Glomerular visceral epithelial cell (primary cell): ENCODE data around the gene ZNF213.
A peak's percentile ranks its signal among the peaks of the same experiment; 100 is the strongest.
"Not testable (repeated sequence)": the region's sequence is repeated elsewhere in the genome, so short reads cannot be mapped to it uniquely, and the experiment has no call there.

Experiments used
- DNase-seq: peaks from one replicate; pipeline ENCODE4 v3.0.0-alpha.2; 2016; ENCODE audit errors: extremely low spot score

The ZNF213 gene

DNA sequence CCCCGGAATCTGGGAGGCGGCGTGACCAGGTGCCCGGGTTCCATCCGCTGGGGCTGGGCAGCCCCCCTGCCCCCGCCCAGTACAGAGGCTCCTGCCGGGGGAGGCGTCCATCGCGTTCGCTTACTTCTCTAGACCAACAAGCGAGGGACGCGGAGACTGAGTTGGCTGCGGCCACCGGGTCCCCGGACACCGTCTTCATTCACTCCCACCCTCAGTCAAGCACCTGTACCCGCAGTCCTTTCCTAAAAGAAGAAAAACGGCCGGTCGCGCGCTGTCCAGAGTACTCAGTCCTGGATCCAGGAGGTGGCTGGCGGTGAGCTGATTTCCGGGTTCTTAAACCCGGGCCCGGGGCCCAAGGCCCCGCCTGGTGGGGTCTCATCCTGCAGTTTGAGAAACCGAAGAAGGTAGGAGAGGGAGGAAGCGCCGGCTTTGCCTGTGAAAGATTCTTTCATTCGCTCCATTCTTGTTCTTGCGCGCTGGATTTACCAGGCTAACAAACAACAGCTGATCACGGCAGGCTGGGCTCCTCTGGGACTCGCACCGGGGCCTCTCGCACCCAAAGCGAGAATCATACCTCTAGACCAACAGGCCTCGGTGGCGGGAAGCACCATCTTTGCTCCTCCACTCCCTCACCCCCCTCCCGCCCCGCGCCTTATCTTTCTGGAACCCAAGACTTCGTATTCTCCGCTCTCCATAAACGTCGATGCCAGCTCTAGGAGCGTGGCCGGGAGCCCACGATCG is 35.8 kb downstream of the ZNF213 start:
- DNase-seq, result no peak

GRCh38 chr16:3171181-3171854 is 36.5 kb downstream of the ZNF213 start:
- DNase-seq, result no peak

- no peak for DNase-seq
These were observed 37.2 kb downstream of the ZNF213 start for GRCh38 chr16:3171855-3172593.

DNA sequence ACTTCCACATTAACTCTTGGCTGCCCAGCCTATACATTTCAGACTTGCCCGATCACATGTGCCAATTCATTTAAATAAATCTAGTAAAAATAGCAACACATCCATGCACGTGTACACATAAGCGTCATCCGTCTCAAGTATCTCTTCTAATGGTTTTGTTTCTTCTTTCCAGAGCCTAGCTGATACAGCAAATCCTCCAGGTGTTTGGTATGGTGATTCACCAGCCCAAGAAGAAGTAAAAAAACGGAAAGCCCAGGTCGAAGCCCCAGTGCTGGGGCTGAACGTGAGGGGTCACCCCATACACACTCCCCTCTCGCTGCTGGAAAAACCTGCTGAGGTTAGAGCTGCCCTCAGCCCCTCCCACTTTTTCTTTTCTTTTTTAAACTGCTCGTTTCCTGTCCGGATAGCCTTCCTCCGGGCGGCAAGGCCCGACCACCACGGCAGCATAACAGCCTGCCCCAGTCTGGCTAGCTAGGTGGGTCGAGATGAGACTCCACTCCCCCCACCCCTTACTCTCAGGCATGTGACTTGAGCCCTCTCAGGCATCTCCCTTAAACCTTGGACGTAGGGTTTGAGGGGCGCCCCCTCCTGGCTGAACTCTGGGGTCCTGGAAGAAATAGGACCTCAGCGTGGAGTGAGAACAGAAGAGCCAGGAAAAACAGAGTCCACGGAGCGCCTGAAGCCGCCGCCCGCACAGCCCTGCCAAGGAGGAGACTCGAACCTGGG is 39.2 kb downstream of the ZNF213 start:
- no peak for DNase-seq

- no peak for DNase-seq
These were observed 39.9 kb downstream of the ZNF213 start for GRCh38 chr16:3174618-3175148.

- no peak for DNase-seq
These were observed 40.6 kb downstream of the ZNF213 start for GRCh38 chr16:3175157-3176093.

- DNase-seq, result no peak
These were observed 44.8 kb downstream of the ZNF213 start for GRCh38 chr16:3179651-3180050.

- no peak for DNase-seq
These were observed 45.6 kb downstream of the ZNF213 start for GRCh38 chr16:3180445-3180878.

DNA sequence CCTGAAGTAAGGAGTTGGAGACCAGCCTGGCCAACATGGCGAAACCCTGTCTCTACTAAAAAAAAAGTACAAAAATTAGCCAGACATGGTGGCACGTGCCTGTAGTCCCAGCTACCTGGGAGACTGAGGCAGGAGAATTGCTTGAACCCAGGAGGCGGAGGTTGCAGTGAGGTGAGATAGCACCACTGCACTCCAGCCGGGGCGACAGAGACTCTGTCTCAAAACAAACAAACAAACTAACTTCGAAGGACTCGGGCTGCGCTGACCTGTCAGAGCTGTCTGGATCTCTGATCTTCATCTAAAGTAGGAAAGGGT is 47.4 kb downstream of the ZNF213 start:
- not testable (repeated sequence) for DNase-seq

DNA sequence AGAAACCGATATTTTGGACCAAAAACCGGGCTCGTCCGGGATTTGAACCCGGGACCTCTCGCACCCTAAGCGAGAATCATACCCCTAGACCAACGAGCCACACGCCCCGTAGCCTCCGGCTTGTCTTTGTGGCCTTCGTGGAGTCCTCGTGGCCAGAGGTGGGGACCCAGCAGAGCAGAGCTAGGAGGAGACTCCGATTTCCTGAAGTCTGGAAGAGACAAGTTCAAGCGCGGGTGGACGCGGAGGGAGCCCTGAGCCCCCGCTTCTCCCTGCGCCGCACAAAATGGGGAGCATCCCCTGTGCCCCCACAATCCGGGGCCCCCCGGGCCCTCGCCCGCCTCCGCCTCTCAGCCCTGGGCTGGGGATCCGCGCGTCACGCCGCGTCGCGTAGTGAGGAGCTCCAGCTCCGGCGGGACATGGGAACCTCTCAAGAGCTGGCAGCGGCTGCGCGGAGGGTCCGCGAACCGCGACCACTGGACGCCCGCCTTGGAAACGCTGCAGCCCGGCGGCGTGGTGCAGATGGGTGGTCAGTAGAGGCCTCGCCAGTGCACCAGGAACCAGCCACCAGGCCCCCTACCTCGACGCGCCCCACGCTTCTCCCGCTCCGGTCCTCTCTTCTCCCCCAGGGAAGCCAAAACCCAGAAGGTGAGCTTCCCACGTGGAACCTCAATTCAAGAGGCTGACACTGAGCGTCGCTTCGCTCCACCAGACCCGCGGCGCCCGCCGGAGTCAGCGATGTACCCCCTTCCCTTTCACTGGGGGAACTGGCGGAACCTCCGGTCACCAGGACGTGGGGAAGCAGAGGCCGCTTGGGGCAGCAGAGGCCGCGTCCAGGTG is 48.0 kb downstream of the ZNF213 start:
- DNase-seq, result peak; percentile 55

DNA sequence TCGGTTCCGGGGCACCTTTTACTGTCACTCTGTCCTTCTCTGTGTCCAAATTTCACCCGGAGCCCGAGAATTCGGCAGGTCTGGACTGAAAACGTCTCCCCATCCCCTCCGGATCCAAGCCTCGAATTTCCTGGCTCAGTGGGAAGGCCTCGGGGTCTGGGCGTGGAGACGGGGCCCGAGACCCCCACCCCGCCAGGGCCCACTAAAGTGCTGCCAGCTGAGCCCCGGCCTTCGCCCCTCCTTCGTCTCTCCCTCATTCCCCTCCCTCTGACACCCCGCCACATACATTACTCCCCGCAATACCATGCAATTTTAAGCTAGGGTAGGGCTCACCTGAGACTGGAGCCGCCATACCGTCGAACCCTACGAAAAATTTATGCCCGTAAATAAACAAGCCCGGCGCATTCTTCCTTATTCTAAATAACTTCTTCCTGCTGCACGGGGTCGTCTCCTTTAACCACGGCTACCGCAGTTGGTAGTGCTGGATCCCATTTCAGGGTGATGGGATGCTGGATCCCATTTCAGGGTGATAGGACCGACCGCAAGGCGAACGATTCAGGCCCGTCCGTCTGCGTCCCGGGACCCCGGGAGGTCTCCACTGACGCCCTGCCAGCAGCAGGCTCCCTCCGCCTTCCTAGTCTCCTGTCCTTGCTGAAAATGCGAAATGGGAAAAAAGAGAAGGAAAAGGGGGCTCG is 48.8 kb downstream of the ZNF213 start:
- no peak for DNase-seq

GRCh38 chr16:3186946-3187690 is 52.3 kb downstream of the ZNF213 start:
- DNase-seq, result no peak

GRCh38 chr16:3187798-3188674 is 53.2 kb downstream of the ZNF213 start, which contains the start of gene OR1F1:
TSS of gene OR1F1 (plus strand) at chr16:3188204.
- peak; percentile 71 for DNase-seq

DNA sequence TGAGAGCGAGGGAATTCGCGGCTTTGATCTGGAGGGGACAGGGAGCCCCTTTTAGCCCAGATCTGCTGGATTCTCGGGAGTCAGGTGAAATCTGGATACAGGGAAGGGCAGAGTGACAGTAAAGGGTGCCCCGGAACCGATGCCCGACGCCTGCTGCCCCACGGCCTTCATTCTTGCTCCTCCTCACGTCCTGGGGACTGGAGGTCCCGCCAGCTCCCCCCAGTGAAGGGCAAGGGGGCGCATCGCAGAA is 53.8 kb downstream of the ZNF213 start:
- no peak for DNase-seq

DNA sequence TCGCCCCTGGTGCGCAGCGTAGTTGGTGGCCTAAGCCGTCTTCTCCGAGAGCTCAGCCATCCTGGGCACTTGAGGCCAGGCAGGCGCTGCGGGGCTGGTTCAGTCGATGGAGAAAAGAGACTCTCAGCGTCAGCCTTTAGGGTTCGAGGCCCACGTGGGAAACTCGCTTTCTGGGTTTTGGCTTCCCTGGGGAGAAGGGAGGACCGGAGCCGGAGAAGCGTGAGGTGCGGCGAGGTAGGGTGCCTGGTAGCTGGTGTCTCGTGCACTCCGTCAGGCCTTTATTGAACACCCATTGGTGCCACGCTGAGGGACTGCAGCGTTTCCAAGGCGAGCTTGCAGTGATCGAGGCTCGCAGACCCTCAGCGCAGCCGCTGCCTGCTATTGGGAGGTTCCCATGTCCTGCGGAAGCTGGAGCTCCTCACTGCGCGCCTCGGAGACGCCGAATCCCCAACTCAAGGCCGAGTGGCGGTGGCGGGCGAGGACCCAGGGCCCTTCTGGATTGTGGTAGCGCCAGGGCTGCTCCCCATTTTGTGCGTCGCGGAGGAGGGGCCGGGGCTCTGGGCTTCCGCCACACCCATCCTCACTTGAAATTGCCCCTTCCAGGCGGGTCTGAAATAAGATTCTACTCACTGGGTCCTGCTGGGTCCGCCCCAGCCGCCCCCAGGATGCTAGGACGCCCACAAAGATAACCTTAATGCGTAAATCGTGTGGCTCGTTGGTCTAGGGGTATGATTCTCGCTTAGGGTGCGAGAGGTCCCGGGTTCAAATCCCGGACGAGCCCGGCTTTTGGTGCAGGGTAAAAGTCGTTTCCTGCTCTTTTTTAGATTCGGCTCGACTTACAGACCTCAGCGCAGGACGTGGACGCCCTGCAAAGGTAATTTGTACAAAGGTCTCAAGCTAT is 54.3 kb downstream of the ZNF213 start:
- DNase-seq, result peak; percentile 37

DNA sequence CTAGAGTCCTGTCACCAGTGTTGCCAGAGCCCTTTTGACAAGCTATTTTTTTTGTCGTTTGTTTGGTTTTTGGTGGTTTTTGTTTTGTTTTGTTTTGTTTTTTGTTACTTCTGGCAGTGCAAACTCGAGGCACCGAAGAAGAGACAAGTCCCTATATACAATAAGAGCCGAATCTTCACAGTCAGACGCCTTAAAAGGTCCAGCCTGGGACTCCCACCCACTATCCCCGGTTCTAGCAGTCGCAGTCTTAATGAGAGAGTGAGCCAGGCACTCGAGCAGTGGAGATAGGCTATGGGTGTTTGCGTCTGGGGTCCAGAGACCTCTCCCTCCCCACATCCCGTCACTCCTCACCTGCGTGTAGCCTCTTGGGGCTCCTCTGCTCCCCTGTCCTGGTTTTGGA is 55.0 kb downstream of the ZNF213 start:
- DNase-seq, result no peak

- peak; percentile 7 for DNase-seq
These were observed 56.1 kb downstream of the ZNF213 start for GRCh38 chr16:3190949-3191353.
